Fibroblast of skin of abdomen (primary cell): ENCODE results near the gene PPP2R3B.
"Not testable (repeated sequence)": the region's sequence is repeated elsewhere in the genome, so short reads cannot be mapped to it uniquely, and the experiment has no call there.

Experiments
- DNase-seq: peaks from one replicate; pipeline ENCODE4 v3.0.0-alpha.2; 2013

PPP2R3B gene

GRCh38 chrX:352582-353314 is 34.0 kb downstream of the PPP2R3B start:
- DNase-seq: no peak

GRCh38 chrX:352181-352580 is 34.5 kb downstream of the PPP2R3B start:
- DNase-seq: no peak

GRCh38 chrX:351736-352135 is 35.0 kb downstream of the PPP2R3B start:
- no peak for DNase-seq

GRCh38 chrX:351324-351641 is 35.4 kb downstream of the PPP2R3B start:
- DNase-seq: not testable (repeated sequence)

DNA sequence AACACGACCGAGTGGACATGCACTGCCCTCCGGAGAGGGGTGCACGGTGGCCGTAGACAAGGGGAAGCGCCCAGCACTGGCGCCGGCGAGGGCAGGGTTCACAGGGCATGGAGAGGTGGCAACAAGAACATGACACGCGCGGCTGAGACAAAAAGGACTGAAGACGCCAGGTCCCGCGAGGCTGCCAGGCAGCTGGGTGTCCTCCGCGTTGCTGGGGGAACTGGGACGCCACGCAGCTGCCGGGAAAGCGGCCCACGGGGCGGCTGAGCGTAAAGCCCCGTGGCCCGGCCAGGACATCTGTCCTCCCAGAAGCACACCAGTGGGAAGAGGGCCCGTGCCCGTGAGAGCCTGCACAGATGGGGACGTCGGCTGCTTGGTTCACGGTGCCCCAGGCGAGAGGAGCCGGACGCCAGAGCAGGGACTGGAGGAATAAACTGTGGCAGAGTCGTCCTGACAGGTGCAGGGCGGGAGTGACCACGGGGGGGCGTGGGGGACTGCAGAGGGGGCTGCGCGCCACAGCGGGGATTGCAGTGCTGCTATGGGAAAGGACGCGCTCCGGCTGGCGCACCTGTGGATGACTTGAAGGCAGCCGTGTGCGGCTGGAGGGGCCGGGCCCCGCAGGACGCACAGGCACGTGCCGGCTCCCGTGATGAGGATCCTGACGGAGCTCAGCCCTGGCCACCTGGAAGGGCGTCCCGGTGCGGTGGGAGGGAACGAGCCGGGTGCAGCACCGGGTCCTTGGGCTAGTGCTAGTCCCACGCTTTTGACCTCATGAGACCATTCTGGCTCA is 36.0 kb downstream of the PPP2R3B start:
- no peak for DNase-seq

- DNase-seq: no peak
Measured at GRCh38 chrX:350148-350533, 36.6 kb downstream of the PPP2R3B start.

DNA sequence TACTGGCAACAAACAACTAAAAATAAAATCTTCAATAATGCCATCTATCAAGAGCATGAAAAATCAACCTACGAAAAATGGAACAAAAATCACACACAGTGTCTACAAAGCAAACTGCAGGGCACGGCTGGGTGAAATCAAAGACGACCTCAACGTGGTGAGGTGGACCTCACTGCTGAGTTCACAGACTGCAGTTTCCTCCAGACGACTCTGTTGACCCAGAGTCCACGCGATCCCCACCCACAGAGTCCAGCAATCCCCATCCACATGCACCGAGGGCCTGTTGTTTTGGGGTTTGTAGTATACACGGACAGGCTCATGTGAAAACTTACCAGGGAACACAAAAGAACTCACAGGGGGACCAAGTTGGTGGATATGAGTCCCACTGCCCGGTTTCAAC is 37.0 kb downstream of the PPP2R3B start:
- DNase-seq: no peak

GRCh38 chrX:349196-349595 is 37.5 kb downstream of the PPP2R3B start:
- DNase-seq: no peak

DNA sequence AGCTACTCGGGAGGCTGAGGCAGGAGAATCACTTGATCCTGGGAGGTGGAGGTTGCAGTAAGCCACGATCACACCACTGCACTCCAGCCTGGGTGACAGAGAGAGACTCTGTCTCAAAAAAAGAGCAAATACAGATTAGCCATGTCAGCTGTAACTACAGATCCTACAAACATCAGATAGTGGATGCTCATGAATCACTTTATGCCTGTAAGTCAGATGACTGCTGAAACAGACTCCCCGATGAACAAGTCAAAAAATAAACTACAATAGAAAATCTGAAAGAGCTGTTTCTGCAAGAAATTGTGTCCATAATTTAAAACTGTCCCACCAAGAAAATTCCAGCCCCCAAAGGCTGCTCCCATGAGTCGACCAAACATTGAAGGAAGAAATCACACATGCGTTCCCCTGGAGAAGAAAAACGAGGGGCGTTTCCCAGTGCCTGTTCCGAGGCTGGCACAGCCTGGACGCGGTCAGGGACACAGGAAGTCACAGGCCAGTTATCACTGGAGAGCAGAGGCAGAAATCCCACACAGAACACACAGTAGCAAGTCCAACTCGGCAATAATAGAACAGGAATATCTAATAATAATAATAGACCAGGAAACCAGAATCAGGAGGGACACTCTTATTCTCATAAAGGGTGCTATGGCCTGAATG is 38.1 kb downstream of the PPP2R3B start:
- DNase-seq: no peak

GRCh38 chrX:347351-348117 is 39.2 kb downstream of the PPP2R3B start:
- DNase-seq: no peak

DNA sequence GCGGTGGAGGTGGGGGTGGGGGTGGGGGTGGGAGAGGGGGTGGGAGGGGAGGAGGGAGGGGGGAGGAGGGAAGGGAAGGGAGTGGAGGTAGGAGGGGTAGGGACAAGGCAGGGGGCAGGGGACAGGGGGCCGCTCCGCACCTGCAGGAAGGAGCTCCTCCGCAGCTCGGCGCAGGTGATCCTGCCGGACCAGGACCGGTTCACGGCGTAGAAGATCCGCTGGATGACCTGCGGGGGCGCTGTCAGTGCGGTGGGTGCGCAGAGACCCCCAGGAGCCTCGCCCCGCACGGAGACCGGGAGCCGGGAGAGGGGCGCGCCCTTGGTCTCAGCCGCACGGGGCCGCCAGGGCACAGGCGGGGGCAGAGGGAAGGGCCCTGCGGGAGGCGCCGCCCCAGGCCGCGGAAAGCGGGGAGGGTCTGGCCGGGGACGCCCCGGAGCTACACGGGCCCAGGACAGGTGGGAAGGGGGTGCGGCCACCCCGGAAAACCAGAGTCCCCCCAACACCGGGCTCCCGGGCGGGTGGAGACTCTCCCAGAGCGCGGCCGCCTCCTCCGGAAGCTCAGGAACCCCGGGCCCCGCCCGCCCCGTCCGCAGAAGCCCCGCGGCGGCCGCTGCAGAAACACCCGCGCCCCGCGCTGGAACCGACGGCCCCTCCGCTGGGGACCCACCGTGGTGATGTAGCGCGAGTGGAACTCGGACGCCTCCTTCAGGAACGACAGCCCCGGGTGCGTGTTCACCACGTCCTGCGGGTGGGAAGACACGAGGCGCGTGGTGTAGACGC is 40.5 kb downstream of the PPP2R3B start:
- DNase-seq: no peak

GRCh38 chrX:345020-345925 is 41.4 kb downstream of the PPP2R3B start:
- no peak for DNase-seq

- no peak for DNase-seq
Measured at GRCh38 chrX:344371-344901, 42.3 kb downstream of the PPP2R3B start.

DNA sequence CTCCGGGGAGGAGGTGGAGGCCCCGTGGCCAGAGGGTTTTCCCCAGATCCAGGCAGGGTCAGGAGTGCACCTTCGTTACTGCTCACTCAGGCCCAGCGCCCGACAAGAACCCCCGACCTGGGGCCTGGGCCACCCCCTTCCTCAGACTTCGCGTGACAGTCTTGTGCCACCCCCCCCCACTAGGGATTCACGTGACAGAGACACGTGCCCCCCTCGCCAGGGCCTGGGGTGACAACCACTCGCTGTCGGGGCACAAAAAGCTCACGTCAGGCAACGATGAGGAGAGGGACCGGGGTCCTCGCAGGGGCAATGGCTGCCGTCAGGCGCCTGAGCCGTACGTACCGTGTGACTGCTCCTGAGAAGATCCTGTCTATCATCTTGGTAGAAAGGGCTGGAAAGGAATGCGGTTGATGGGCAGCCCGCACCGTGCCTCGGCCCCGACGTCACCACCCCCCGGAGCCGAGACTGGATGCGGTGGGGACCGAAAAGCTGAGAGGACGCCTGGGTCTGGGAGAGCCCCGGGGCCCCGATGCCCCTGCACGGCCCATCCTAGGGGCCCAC is 45.1 kb downstream of the PPP2R3B start:
- no peak for DNase-seq

DNA sequence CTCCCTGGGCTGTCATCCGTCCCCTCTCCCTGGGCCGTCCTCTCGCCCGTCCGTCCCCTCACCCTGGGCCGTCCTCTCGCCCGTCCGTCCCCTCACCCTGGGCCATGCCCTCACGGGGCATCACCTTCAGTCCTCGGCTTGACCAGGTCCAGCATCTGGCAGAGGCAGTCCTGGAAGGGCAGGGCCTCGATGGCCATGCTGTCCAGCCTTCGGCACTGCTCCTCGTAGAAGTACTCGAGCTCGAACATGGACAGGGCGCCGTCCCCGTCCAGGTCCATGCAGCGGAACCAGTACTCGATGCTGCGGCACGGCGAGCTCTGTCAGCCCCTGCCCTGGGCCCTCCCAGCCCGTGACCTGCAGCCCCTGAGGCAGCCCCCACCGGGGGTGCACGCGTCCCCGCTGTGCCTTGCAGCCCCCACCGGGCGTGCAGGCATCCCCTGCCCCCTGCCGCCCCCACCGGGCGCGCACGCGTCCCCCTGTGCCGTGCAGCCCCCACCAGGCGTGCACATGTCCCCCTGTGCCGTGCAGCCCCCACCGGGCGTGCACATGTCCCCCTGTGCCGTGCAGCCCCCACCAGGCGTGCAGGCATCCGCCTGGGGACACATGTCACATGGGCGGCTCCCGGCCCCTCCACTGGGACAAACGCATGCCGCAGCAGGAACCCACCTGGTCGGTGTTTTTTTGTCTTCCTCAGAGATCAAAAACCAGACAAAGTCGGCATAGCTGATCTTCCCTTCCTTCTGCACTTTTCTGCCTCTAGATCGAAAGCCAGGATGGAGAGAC is 45.9 kb downstream of the PPP2R3B start:
- DNase-seq: no peak

GRCh38 chrX:340121-340520 is 46.6 kb downstream of the PPP2R3B start:
- DNase-seq: no peak

DNA sequence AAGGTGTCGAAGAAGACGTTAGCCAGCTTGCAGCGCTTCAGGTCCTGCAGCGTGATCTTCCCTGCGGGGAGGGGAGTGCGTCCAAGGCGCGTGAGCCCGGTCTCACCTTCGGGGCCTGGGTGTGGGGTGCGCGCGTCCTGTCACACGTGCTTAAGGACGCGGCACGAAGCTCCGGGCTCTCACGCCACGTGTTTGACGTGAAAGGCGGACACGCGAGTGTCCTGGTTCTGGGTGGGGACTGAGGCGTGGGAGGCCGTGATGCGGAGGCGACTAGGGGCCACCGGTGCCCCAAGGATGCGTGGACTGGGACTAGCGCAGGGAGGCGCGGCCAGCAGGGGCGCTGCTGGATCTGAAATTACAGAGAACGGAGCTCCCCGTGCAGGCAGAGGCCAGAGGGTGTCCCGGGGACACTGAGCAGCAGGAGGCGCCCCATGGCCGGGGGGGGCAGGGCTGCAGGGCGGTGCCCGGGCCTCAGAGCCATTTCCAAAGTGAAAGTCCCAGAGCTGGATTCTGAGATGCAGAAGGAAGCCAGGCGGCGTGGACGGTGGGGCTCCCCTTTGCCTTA is 47.8 kb downstream of the PPP2R3B start:
- no peak for DNase-seq

- no peak for DNase-seq
Measured at GRCh38 chrX:338281-338835, 48.3 kb downstream of the PPP2R3B start.

GRCh38 chrX:337331-337831 is 49.3 kb downstream of the PPP2R3B start:
- no peak for DNase-seq
